Activated B cell treated with CpG ODN at 0.5 μM for 24 hours (primary cell): ENCODE data around the gene ANAPC7. TPM values are rescaled to one million over a fixed set of nuclear protein-coding genes. Genes with fewer than 3 reads are reported as not detected.

Source experiments
- ATAC-seq: fragments of 200-7000 bp; cut with Tn5 transposase; one replicate; pipeline ENCODE4 v1.10.0; 2021; ENCODE audit warnings: low read depth, mild to moderate bottlenecking, moderate library complexity
- CTCF ChIA-PET: fragments of 350-600 bp; sonication (Branson Sonifier 250); formaldehyde crosslinking; loops from one replicate; lab custom pipeline; 2021; ENCODE audit warnings: antibody characterized with exemption; lab: Charles Lee
- POLR2A ChIA-PET: fragments of 350-600 bp; sonication (Branson Sonifier 250); formaldehyde crosslinking; loops from one replicate; lab custom pipeline; 2021; ENCODE audit warnings: antibody characterized with exemption; lab: Charles Lee
- DNase-seq: peaks from one replicate; pipeline ENCODE4 v3.0.0; 2022
- H3K27ac Mint-ChIP-seq: one replicate; pipeline ENCODE4 v1.8.0; 2020; ENCODE audit warnings: mixed read lengths
- H3K27me3 Mint-ChIP-seq: one replicate; pipeline ENCODE4 v1.8.0; 2021; ENCODE audit warnings: mixed read lengths
- H3K36me3 Mint-ChIP-seq: one replicate; pipeline ENCODE4 v1.8.0; 2021; ENCODE audit warnings: low read depth, mixed read lengths
- H3K4me1 Mint-ChIP-seq: one replicate; pipeline ENCODE4 v1.8.0; 2021; ENCODE audit warnings: mixed read lengths
- H3K4me3 Mint-ChIP-seq: one replicate; pipeline ENCODE4 v1.8.0; 2020; ENCODE audit warnings: mild to moderate bottlenecking, mixed read lengths
- H3K9me3 Mint-ChIP-seq: one replicate; pipeline ENCODE4 v1.8.0; 2020; ENCODE audit warnings: mixed read lengths
- intact Hi-C: fragments of 100-400 bp; cut with micrococcal nuclease; formaldehyde crosslinking; loops from one replicate; pipeline ENCODE4 v1.15.1; 2024
- total RNA-seq: library from RNA; stranded (reverse); gene quantifications from 2 replicates; pipeline ENCODE4 v1.2.3, GENCODE V29; 2022
- TF ChIP-seq, protein P1 (sequence below): fragments of 200-600 bp; IDR thresholded peaks from one replicate; pipeline ENCODE4 v1.8.0; 2022; ENCODE audit warnings: antibody characterized with exemption, mild to moderate bottlenecking

ANAPC7 gene
- total RNA-seq, 1 donor from 2014 or later, result 76.2 TPM

DNA sequence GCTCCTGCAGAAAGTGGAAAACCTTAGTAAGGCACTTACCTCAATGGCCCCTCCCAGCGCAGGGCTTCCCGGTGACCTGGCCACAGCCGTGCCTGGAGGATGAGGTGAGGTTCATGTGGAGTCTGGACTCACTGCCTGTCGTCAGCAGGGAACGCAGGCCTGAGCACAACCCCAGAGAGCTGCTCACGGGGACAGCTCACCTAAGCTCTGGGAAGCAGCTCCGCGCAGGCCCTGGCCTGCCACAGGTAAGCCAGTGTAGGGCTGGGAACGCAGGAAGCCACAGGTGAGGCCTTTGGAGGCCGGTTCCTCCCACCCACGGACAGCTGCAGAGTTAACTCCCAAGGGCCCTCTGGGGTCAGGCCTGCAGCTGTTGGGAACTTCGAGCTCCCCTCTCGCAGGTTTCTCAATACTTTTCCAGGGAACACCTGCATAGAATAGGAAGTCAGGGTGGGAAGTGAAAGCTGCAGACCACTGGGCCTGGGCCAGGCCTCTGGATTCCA lies 32.7 kb downstream of the ANAPC7 start:
- Mint-ChIP-seq H3K4me3 (no peak overlapping the region), H3K27me3 (no peaks in the 10 kb centered on the region), H3K4me1 (peaks cover 46% of the 10 kb centered on the region), H3K27ac (no peak overlapping the region), H3K9me3 (no peaks in the 10 kb centered on the region), H3K36me3 (peaks cover 41% of the 10 kb centered on the region)
- CTCF ChIA-PET, result interaction anchor here (1.6 kb wide), 1 partner anchor 60 kb away, joined by 8 read pairs; no protein-coding TSS in a partner anchor
- DNase-seq (no peak), ATAC-seq (no peak)
- TF ChIP-seq, protein P1, sequence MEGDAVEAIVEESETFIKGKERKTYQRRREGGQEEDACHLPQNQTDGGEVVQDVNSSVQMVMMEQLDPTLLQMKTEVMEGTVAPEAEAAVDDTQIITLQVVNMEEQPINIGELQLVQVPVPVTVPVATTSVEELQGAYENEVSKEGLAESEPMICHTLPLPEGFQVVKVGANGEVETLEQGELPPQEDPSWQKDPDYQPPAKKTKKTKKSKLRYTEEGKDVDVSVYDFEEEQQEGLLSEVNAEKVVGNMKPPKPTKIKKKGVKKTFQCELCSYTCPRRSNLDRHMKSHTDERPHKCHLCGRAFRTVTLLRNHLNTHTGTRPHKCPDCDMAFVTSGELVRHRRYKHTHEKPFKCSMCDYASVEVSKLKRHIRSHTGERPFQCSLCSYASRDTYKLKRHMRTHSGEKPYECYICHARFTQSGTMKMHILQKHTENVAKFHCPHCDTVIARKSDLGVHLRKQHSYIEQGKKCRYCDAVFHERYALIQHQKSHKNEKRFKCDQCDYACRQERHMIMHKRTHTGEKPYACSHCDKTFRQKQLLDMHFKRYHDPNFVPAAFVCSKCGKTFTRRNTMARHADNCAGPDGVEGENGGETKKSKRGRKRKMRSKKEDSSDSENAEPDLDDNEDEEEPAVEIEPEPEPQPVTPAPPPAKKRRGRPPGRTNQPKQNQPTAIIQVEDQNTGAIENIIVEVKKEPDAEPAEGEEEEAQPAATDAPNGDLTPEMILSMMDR, result no peak
- POLR2A ChIA-PET, result interaction anchor here (0.5 to 1.8 kb wide), 9 partner anchors 10 to 1058 kb away, joined by 3 to 9 read pairs (median 4); partner anchors contain the start of genes ANAPC7 and GPN3
- intact Hi-C loops, result loop anchor here (1.0 kb wide), 1 partner anchor 15 kb away; no protein-coding TSS in a partner anchor

DNA sequence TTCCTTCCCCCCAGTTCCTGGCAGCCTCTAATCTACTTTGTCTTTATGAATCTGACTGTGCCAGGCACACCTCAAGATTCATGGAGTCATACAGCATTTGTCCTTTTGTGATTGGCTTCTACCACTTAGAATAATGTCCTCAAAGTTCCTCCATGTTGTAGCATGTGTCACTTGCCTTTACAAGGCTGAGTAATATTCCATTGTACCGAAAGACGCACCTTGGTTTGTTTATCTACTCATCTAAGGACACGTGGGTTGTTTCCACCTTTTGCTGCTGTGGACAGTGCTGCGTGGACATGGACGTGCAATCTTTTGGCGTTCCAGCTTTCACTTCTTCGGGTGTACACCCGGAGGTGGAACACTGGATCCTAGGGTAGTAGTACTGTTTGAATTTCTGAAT lies 33.5 kb downstream of the ANAPC7 start:
- CTCF ChIA-PET, result no interaction called here
- intact Hi-C loops, result no loop called here
- H3K4me3 Mint-ChIP-seq, result no peak overlapping the region

GRCh38 chr12:110367181-110367864 lies 36.2 kb downstream of the ANAPC7 start:
- ChIA-PET POLR2A (interaction anchor here (0.6 kb wide), 1 partner anchor 64 kb away, joined by 5 read pairs; no protein-coding TSS in a partner anchor), CTCF (interaction anchor here (0.7 kb wide), 1 partner anchor 11 kb away, joined by 3 read pairs; no protein-coding TSS in a partner anchor)
- no peak overlapping the region for H3K4me3 Mint-ChIP-seq
- H3K27me3 Mint-ChIP-seq, result no peaks in the 10 kb centered on the region
- no peak overlapping the region for H3K27ac Mint-ChIP-seq
- ATAC-seq (no peak), DNase-seq (no peak)
- intact Hi-C loops, result no loop called here
- peaks cover 9% of the 10 kb centered on the region for H3K36me3 Mint-ChIP-seq
- TF ChIP-seq, protein P1, result no peak
- peaks cover 43% of the 10 kb centered on the region for H3K4me1 Mint-ChIP-seq
- no peaks in the 10 kb centered on the region for H3K9me3 Mint-ChIP-seq

More for the DNA sequence above, 33.5 kb downstream of the ANAPC7 start:
- ATAC-seq (no peak), DNase-seq (no peak)
- Mint-ChIP-seq H3K36me3 (peaks cover 34% of the 10 kb centered on the region), H3K4me1 (peaks cover 46% of the 10 kb centered on the region), H3K27ac (no peak overlapping the region), H3K27me3 (no peaks in the 10 kb centered on the region), H3K9me3 (no peaks in the 10 kb centered on the region)
- TF ChIP-seq, protein P1, result no peak
- POLR2A ChIA-PET, result interaction anchor here (0.6 to 1.8 kb wide), 3 partner anchors 61 to 1360 kb away, joined by 3 to 7 read pairs (median 3); no protein-coding TSS in a partner anchor

- H3K4me1 Mint-ChIP-seq, result peaks cover 36% of the 10 kb centered on the region
- CTCF ChIA-PET, result no interaction called here
- TF ChIP-seq, protein P1, result no peak
- POLR2A ChIA-PET, result interaction anchor here (0.6 kb wide), 1 partner anchor 65 kb away, joined by 5 read pairs; no protein-coding TSS in a partner anchor
- intact Hi-C loops, result no loop called here
- peaks cover 2% of the 10 kb centered on the region for H3K36me3 Mint-ChIP-seq
- no peaks in the 10 kb centered on the region for H3K27me3 Mint-ChIP-seq
- H3K27ac Mint-ChIP-seq, result no peak overlapping the region
- no peak overlapping the region for H3K4me3 Mint-ChIP-seq
- H3K9me3 Mint-ChIP-seq, result no peaks in the 10 kb centered on the region
- no peak for DNase-seq
- ATAC-seq, result no peak
Measured at GRCh38 chr12:110366321-110367142, 37.0 kb downstream of the ANAPC7 start.
